NCI-H2227 (cell line): ENCODE results near the gene MRM2.

Experiments used
- DNase-seq: peaks from one replicate; lab custom pipeline; 2025; ENCODE audit not compliant: unreplicated experiment; lab: John Stamatoyannopoulos, UW

MRM2 gene

GRCh38 chr7:2205036-2205780 is 36.8 kb downstream of the MRM2 start:
- DNase-seq = no peak

DNA sequence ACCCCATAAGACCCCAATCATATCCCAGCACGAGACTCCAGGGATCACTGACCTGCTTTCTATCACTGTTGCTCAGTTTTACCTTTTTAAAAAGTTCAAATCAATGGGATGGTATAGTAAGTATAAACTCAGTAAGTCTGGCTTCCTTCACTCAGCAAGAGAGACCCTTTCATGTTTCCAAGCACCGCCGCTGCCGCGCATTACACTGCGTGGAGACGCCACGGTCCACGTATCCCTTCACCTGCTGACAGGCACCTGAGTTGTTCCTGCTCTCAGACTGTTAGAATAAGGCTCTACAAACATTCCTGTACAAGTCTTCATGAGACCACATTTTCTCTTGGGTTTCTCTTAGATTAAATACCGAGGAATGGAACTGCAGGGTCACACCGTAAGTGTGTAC is 37.6 kb downstream of the MRM2 start:
- no peak for DNase-seq

- DNase-seq = no peak
Observed at GRCh38 chr7:2203766-2204300, 38.2 kb downstream of the MRM2 start.

GRCh38 chr7:2202901-2203765 is 38.9 kb downstream of the MRM2 start:
- no peak for DNase-seq

GRCh38 chr7:2202361-2202761 is 39.6 kb downstream of the MRM2 start:
- no peak for DNase-seq

DNA sequence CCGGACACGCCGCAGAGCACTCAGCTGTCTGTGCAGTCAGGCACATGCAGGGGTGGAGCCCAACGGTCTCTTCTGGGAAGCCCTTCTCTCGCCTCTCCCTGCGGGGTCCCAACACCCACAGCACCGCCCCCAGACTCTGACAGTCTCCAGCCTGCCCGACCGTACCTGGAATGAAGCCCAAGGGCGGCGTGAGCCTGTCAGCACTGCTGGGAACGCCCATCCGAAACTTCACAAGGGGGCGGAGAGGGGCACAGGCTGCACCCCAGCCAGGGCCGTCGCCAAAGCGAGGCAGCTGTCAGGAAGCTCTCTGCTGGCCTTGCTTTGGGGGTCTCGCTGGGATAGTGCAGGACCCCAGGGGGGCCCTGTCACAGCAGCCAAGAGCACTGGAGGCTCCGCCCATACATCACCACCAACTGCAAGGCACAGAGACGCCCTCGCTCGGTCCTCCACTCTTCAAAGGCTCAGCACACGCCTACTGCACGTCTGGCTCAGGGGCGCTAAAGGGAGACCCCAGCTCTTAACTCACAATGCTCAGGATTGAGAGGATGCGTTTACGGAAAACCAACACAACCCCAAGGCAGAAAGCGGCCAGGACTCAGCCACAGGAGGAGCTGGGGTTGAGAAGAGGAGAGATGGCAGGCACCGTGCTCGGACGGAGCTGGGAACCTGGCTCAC is 40.2 kb downstream of the MRM2 start:
- no peak for DNase-seq

DNA sequence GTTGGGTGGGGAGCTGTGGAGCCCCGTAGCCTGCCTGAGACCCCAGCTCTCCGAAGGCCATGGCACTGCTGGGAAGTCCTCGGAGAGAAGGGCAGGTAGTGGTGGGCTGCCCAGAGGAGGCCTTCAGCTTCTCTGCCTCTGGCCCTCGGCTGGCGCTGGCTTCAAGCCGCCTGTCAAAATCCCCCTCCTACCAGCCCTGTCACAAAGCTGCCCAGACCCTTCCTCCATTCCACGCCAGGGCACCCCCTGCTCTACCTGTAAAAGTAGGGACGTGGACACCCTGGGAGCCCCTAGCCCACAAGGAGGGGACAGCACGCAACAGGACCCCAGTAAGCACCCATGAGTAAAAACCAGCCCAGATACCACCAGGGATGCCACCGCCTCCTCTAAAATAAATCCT is 40.9 kb downstream of the MRM2 start:
- no peak for DNase-seq

DNA sequence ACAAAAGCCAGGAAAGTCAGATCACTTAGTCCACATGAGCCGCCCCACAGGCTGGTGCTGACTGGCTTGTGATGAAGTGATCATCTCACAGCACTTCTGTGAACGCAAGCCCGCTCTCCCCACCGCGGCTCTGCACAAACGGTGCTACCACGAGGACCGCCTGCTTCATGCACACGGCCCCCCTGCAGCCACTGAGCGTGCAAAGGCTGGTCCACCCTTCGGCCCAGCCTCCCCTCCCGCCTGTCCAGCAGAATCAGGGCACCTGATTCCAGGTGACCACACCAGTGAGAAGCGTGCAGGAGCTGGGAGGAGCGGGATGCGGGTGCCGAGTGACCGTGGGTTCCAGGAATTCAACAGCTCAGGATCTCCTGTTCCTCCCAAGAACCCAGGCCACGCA is 41.4 kb downstream of the MRM2 start:
- no peak for DNase-seq

GRCh38 chr7:2199956-2200583 is 41.9 kb downstream of the MRM2 start:
- DNase-seq = no peak

DNA sequence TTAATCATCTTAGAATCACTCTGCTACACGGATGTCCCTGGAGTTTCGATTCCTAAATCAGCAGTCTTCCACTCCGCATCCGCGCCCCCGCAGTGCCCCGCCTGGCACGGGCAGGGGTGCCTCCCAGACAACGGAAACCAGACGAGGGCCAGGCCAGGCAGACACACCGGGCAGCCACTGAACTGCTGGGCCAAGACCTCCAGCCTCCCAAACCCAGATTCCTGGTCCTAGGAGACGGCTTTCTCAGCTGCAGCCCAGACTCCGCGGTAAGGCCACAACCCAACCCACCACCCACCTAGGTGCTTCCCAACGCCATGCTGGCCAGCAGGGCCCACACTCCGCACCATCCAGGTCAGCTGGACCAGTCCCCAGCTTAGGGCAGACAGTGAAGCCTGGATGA is 42.5 kb downstream of the MRM2 start:
- no peak for DNase-seq

- no peak for DNase-seq
Observed at GRCh38 chr7:2198760-2199159, 43.2 kb downstream of the MRM2 start.

- DNase-seq = no peak
Observed at GRCh38 chr7:2198206-2198605, 43.8 kb downstream of the MRM2 start.

GRCh38 chr7:2197436-2198155 is 44.4 kb downstream of the MRM2 start:
- DNase-seq = no peak

GRCh38 chr7:2196381-2197378 is 45.3 kb downstream of the MRM2 start:
- DNase-seq = no peak

GRCh38 chr7:2195400-2196246 is 46.4 kb downstream of the MRM2 start:
- DNase-seq = no peak

DNA sequence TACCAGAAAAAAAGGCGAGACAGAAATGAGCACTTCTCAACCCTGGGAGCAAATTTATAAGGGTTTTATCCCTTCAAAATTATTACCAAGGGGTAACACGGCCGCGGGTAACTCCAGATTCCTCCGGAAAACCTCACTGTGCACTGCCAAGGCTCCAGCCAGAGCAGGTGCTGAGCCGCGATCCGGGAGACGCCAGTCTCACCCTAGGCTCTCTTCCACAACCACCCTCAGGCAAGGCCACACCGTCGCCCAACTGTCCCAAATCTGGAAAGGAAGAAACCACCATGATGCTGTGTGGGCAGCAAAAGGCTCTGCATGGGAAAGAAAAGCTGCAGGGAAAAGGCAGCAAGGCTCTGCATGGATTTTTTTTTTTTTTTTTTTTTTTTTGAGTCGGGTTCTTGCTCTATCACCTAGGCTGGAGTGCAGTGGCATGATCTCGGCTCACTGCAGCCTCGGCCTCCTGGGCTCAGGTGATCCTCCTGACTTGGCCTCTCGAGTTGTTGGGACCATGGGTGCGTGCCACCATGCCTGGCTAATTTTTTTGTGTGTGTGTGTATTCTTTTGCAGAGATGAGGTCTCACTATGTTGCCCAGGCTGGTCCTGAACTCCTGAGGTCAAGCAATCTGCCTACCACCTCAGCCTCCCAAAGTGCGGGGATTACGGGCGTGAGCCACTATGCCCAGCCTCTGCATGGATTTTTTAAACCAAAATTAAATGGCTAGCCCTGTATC is 48.3 kb downstream of the MRM2 start:
- DNase-seq = no peak

DNA sequence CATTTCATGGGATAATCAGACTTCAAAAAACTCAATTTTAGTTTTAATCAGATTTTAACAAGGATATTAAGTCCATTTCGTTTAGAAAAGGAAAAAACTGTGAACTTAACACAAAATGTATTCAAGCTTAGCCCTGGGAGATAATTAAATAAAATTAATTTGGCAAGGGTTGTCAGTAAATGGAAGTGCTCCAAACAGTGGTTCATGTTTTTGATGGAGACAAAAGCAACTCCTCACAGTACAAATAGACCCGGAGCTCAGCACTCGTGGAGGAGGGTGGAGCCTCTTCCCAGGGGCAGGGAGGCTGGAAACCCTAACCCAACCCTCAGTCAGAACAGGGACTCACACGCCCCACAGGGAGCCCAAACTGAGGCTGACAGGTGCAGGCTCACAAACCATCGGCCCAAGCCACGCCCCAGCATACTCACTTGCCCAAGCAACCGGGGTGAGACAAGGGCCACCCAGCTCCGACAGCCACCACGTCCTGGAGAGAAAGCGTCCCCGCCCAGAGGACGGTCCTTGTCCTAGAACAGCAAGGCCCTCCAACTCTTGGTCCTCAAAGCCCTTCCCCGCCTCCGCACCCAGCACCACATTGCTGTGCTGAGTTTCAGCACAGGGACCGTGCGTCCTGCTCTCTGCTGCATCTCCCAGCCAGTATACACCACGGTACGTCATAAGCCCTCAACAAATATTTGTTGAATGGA is 49.0 kb downstream of the MRM2 start:
- no peak for DNase-seq
